Peyer's patch (tissue), 4 donors: Measurements from ENCODE around the gene BECN2.

Experiments
- POLR2A ChIP-seq, 2 donors: fragments of 450-650 bp; IDR thresholded peaks; one replicate each; pipeline ENCODE4 v1.5.1; 2017; ENCODE audit warnings: antibody characterized with exemption in 2 of 2, mild to moderate bottlenecking in 2 of 2, moderate library complexity in 2 of 2
- TF ChIP-seq, protein P1 (sequence below), 6 experiments: fragments of 450-650 bp in 4 of 6; fragments of 200-600 bp in 2 of 6; sonication (generic) in 1 of 6; IDR thresholded peaks; one replicate each; pipeline ENCODE4 v1.5.1; 2017 to 2019; ENCODE audit warnings: antibody characterized with exemption in 6 of 6, mild to moderate bottlenecking in 3 of 6, moderate library complexity in 1 of 6

DNA sequence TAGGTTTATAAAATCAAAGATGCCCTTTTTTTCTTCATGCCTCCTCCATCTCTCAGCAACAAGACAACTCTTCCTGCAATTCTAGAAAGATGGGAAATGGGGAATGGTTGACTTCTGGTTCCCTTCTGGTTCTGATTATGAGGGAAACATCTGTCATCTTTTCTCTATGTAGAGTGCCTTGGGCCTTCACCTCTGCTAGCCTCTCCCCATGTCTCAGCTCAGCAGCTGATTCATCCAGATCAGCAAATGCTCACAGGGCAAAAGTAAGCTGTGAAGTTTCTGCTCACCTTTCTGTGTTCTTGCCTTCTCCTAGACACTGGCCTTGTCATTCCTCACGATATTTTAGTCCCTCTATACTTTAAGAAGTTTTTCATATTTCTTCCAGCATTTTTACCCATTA lies 17.8 kb upstream of the BECN2 start:
- TF ChIP-seq POLR2A (IDR thresholded peaks at IDR 0.05) = no peak
- TF ChIP-seq, protein P1, sequence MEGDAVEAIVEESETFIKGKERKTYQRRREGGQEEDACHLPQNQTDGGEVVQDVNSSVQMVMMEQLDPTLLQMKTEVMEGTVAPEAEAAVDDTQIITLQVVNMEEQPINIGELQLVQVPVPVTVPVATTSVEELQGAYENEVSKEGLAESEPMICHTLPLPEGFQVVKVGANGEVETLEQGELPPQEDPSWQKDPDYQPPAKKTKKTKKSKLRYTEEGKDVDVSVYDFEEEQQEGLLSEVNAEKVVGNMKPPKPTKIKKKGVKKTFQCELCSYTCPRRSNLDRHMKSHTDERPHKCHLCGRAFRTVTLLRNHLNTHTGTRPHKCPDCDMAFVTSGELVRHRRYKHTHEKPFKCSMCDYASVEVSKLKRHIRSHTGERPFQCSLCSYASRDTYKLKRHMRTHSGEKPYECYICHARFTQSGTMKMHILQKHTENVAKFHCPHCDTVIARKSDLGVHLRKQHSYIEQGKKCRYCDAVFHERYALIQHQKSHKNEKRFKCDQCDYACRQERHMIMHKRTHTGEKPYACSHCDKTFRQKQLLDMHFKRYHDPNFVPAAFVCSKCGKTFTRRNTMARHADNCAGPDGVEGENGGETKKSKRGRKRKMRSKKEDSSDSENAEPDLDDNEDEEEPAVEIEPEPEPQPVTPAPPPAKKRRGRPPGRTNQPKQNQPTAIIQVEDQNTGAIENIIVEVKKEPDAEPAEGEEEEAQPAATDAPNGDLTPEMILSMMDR (IDR thresholded peaks at IDR 0.05) = no peak
